ENCODE results near the gene CENPP. TPM values are rescaled to one million over a fixed set of nuclear protein-coding genes. Genes with fewer than 3 reads are reported as not detected.

CENPP gene
- total RNA-seq, 4 donors from 2014 or later: 2.8 to 51.2 (median 4.9) TPM

DNA sequence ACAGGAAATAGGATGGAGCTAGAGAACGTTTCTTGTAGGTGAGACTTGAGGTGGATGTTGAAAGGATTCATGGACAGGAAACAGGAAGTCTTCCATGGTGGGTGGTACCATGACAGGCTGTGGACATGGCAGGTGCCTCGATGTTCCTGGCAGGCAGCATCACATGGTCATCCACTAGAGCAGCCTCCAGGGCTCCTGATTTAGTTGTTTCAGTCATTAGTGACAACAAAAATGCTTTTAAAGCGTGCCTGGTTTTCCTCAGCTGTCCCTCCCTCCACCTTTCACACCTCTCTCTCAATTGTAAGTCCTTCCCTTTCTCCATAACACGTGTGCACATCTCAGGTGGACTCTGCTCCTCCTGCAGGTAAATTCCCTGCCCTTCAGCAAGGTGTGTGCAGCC, 181.7 kb downstream of the CENPP start:
- H3K27me3 ChIP-seq: no peaks in the 10 kb centered on the region
- H3K36me3 ChIP-seq: no peaks in the 10 kb centered on the region
- TF ChIP-seq POLR2A (IDR thresholded peaks at IDR 0.05) (no peak), CTCF (IDR thresholded peaks at IDR 0.05) (no peak)
- H3K27ac ChIP-seq: peak overlapping the region in 1 of 4 donors; percentile 74
- H3K4me3 ChIP-seq: no peak overlapping the region
- DNase-seq: no peak
- peaks cover 0 to 7% (median 0%) of the 10 kb centered on the region in 4 donors for H3K4me1 ChIP-seq
- no peaks in the 10 kb centered on the region for H3K9me3 ChIP-seq

DNA sequence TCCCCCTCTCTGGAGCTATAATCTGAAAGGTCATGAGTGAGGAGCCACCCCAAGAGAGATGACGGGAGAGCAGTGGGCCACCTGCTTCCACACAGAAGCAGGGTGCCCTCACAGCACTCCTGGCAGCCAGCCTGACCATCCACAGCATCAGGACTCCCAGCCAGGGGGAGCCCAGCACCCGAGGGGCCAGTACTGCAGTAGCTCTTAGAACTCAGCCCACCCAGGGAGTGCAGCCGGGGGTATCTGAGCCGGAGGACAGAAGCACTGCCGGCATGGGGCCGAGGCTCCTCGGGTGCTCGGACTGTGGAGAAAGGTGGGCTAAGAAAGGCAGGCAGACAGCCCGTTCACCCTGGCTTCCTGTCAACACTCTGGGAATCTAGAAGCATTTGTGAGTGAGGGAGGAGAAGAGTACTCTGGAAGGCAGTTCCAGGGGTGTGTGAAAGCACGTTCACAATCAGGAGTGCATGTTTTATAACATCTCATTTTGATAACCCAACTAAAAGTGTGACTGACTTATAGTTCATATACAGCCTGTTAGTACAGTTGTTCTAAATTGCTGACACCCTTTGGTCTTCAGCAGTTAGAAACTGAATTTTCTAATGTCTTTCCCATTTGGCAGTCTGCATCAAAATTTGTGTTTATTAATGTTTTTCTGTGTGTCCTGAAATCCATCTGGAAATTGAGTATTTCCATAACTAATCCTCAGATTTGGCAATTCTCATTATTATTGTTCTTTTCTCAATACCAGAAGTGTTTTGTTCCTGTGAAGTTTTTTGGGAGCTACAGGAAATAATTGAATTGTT, 182.5 kb downstream of the CENPP start:
- no peak overlapping the region for H3K4me3 ChIP-seq
- TF ChIP-seq POLR2A (IDR thresholded peaks at IDR 0.05) (no peak), CTCF (IDR thresholded peaks at IDR 0.05) (no peak)
- H3K9me3 ChIP-seq: no peaks in the 10 kb centered on the region
- no peaks in the 10 kb centered on the region for H3K27me3 ChIP-seq
- DNase-seq: no peak
- peaks cover 0 to 7% (median 0%) of the 10 kb centered on the region in 4 donors for H3K4me1 ChIP-seq
- H3K36me3 ChIP-seq: no peaks in the 10 kb centered on the region
- peak overlapping the region in 1 of 4 donors; percentile 74 for H3K27ac ChIP-seq

- no peaks in the 10 kb centered on the region for H3K36me3 ChIP-seq
- no peak overlapping the region for H3K27ac ChIP-seq
- H3K4me1 ChIP-seq: peaks cover 0 to 7% (median 0%) of the 10 kb centered on the region in 4 donors
- TF ChIP-seq CTCF (IDR thresholded peaks at IDR 0.05) (no peak), POLR2A (IDR thresholded peaks at IDR 0.05) (no peak)
- H3K9me3 ChIP-seq: no peaks in the 10 kb centered on the region
- H3K27me3 ChIP-seq: no peaks in the 10 kb centered on the region
- no peak overlapping the region for H3K4me3 ChIP-seq
- no peak for DNase-seq
Measured at GRCh38 chr9:92509050-92509449, 183.3 kb downstream of the CENPP start.

DNA sequence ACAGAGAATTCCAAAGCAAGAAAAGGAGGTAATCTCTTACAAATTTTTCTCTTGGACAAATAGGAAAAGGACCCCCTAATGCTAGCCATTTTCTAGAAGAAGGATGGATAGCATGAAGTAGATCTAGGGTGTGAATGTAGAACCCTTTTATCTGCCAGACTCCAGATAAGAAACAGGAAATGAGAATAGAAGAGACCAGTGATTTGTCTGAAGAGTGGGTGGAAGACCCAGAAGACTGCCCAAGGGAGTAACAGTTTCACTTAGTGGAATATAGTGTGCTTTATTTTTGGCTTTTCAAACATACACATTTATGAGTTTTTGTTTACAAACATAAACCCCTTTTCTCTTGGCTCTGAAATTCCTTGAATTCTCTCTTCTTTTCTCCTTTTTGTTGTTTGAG, 185.0 kb downstream of the CENPP start:
- TF ChIP-seq POLR2A (IDR thresholded peaks at IDR 0.05): no peak
- TF ChIP-seq CTCF (IDR thresholded peaks at IDR 0.05): no peak
- DNase-seq: no peak
- Histone ChIP-seq H3K4me1 (peaks cover 0 to 7% (median 0%) of the 10 kb centered on the region in 4 donors), H3K27me3 (no peaks in the 10 kb centered on the region), H3K27ac (no peak overlapping the region), H3K36me3 (no peaks in the 10 kb centered on the region), H3K9me3 (no peaks in the 10 kb centered on the region), H3K4me3 (no peak overlapping the region)

- no peaks in the 10 kb centered on the region for H3K36me3 ChIP-seq
- no peaks in the 10 kb centered on the region for H3K9me3 ChIP-seq
- no peak for TF ChIP-seq POLR2A (IDR thresholded peaks at IDR 0.05)
- no peak for TF ChIP-seq CTCF (IDR thresholded peaks at IDR 0.05)
- no peaks in the 10 kb centered on the region for H3K27me3 ChIP-seq
- H3K27ac ChIP-seq: no peak overlapping the region
- no peak for DNase-seq
- peaks cover 0 to 6% (median 0%) of the 10 kb centered on the region in 4 donors for H3K4me1 ChIP-seq
- no peak overlapping the region for H3K4me3 ChIP-seq
Measured at GRCh38 chr9:92512622-92513021, 186.9 kb downstream of the CENPP start.
